ENCODE results near the gene CIB4. TPM values are rescaled to one million over a fixed set of nuclear protein-coding genes. Genes with fewer than 3 reads are reported as not detected.

Gene CIB4
- total and polyA plus RNA-seq, 2 experiments from 2014 or later, result not detected

DNA sequence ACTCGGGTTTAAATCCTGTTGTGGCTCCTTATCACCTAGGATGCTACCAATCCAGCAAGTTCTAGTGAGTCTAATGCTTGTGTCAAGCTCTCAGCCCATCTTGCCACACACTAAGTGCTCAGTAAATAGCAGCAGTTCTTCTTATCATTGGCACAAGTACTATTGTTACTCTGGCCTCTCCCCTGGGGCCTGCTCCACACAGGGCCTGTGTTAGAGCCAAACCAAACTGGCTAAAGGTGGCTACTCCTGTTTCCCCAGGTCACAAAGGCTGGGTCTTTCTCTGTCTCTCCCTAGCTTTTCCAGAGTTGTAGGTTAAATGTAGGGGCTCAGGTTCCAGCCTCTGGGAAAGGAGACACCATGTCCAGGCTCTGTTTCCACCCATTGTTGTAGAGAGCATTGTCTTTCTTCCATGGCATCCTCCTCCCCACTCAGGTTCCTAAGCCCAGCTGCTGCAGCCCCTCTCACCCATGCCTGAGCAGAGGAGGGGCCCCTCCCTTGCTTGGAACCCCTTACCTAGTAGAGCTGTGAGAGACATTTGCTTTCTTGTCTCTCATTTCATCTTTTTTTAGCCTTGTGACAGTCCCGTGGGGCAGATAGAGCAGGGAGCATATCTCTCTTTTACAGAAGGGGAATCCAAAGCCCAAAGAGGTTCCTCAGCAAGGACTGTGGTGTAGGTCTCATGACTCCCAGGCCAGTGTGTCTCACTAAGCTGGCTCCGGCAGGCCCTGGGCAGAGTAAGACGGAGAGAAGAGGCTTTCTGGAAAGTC lies 106.9 kb downstream of the CIB4 start:
- TF ChIP-seq EZH2phosphoT487 (IDR thresholded peaks at IDR 0.05; ENCODE audit: low read depth, severe bottlenecking, unreplicated experiment) (no peak), CTCF (IDR thresholded peaks at IDR 0.05; ENCODE audit: poor library complexity) (no peak), EZH2 (IDR thresholded peaks at IDR 0.05; ENCODE audit: borderline replicate concordance) (no peak)
- H3K9me2 ChIP-seq (replicated peaks; ENCODE audit: insufficient read depth), result no peaks in the 10 kb centered on the region
- no peaks in the 10 kb centered on the region for H3K36me3 ChIP-seq (replicated peaks; ENCODE audit: insufficient read depth, low read depth)
- H3K4me1 ChIP-seq (ENCODE audit: insufficient read depth), result no peaks in the 10 kb centered on the region
- no peak overlapping the region for H3K27ac ChIP-seq
- H3K27me3 ChIP-seq, result no peaks in the 10 kb centered on the region
- H3K79me2 ChIP-seq, result no peaks in the 10 kb centered on the region
- no peaks in the 10 kb centered on the region for H3K9me3 ChIP-seq (ENCODE audit: low read depth)
- H4K20me1 ChIP-seq (ENCODE audit: insufficient read depth, poor library complexity, severe bottlenecking), result no peaks in the 10 kb centered on the region
- H2AFZ ChIP-seq, result no peak overlapping the region
- no peak overlapping the region for H3K4me3 ChIP-seq
- no peak for DNase-seq (ENCODE audit: low spot score)
- H3K4me2 ChIP-seq, result no peak overlapping the region
- WGBS (ENCODE audit: low lambda C conversion rate, missing lambda C conversion rate), result 78% methylated on average over 4 of the region's 4 CpGs

- TF ChIP-seq CTCF (IDR thresholded peaks at IDR 0.05; ENCODE audit: poor library complexity) (no peak), EZH2 (IDR thresholded peaks at IDR 0.05; ENCODE audit: borderline replicate concordance) (no peak), EZH2phosphoT487 (IDR thresholded peaks at IDR 0.05; ENCODE audit: low read depth, severe bottlenecking, unreplicated experiment) (no peak)
- H4K20me1 ChIP-seq (ENCODE audit: insufficient read depth, poor library complexity, severe bottlenecking), result no peaks in the 10 kb centered on the region
- H3K27me3 ChIP-seq, result no peaks in the 10 kb centered on the region
- H3K4me1 ChIP-seq (ENCODE audit: insufficient read depth), result no peaks in the 10 kb centered on the region
- no peaks in the 10 kb centered on the region for H3K36me3 ChIP-seq (replicated peaks; ENCODE audit: insufficient read depth, low read depth)
- no peak overlapping the region for H3K4me2 ChIP-seq
- DNase-seq (ENCODE audit: low spot score), result no peak
- no peaks in the 10 kb centered on the region for H3K9me3 ChIP-seq (ENCODE audit: low read depth)
- H3K4me3 ChIP-seq, result no peak overlapping the region
- H3K27ac ChIP-seq, result no peak overlapping the region
- no peaks in the 10 kb centered on the region for H3K79me2 ChIP-seq
- WGBS (ENCODE audit: low lambda C conversion rate, missing lambda C conversion rate), result 88% methylated on average over 7 of the region's 7 CpGs
- H2AFZ ChIP-seq, result no peak overlapping the region
- H3K9me2 ChIP-seq (replicated peaks; ENCODE audit: insufficient read depth), result no peaks in the 10 kb centered on the region
Observed at GRCh38 chr2:26533661-26534060, 107.5 kb downstream of the CIB4 start.

- 81% methylated on average over 12 of the region's 12 CpGs for WGBS (ENCODE audit: low lambda C conversion rate, missing lambda C conversion rate)
- H3K79me2 ChIP-seq, result no peaks in the 10 kb centered on the region
- DNase-seq (ENCODE audit: low spot score), result no peak
- H3K4me2 ChIP-seq, result no peak overlapping the region
- H3K4me3 ChIP-seq, result no peak overlapping the region
- no peaks in the 10 kb centered on the region for H3K9me2 ChIP-seq (replicated peaks; ENCODE audit: insufficient read depth)
- TF ChIP-seq EZH2 (IDR thresholded peaks at IDR 0.05; ENCODE audit: borderline replicate concordance) (no peak), EZH2phosphoT487 (IDR thresholded peaks at IDR 0.05; ENCODE audit: low read depth, severe bottlenecking, unreplicated experiment) (no peak), CTCF (IDR thresholded peaks at IDR 0.05; ENCODE audit: poor library complexity) (no peak)
- H3K9me3 ChIP-seq (ENCODE audit: low read depth), result no peaks in the 10 kb centered on the region
- no peaks in the 10 kb centered on the region for H3K27me3 ChIP-seq
- no peaks in the 10 kb centered on the region for H3K4me1 ChIP-seq (ENCODE audit: insufficient read depth)
- H4K20me1 ChIP-seq (ENCODE audit: insufficient read depth, poor library complexity, severe bottlenecking), result no peaks in the 10 kb centered on the region
- no peaks in the 10 kb centered on the region for H3K36me3 ChIP-seq (replicated peaks; ENCODE audit: insufficient read depth, low read depth)
- no peak overlapping the region for H2AFZ ChIP-seq
- no peak overlapping the region for H3K27ac ChIP-seq
Observed at GRCh38 chr2:26532301-26533250, 108.6 kb downstream of the CIB4 start.

Small RNA genes within 50 kb of the gene (small RNA-seq; reads per million reads assigned to genes)
- not detected for gene AC015977.1

Other genes starting within 250 kb of the CIB4 start
- not detected in 2 replicates for gene DRC1, start 239.4 kb downstream of the CIB4 start, total RNA-seq
- gene DRC1, start 239.4 kb downstream of the CIB4 start, polyA plus RNA-seq, result 0.06 TPM in 1 of 2 replicates, not detected in the other
- gene OTOF, start 163.2 kb downstream of the CIB4 start, total RNA-seq, result 0.10 TPM in 1 of 2 replicates, not detected in the other
- 0.33 TPM in 1 of 2 replicates, not detected in the other for gene OTOF, start 163.2 kb downstream of the CIB4 start, polyA plus RNA-seq
- gene KCNK3, start 51.4 kb upstream of the CIB4 start, total RNA-seq, result 9.4 and 10.5 TPM in 2 replicates
- 8.2 and 9.0 TPM in 2 replicates for gene KCNK3, start 51.4 kb upstream of the CIB4 start, polyA plus RNA-seq
- gene SLC35F6, start 122.9 kb upstream of the CIB4 start, total RNA-seq, result 30.2 and 40.7 TPM in 2 replicates
- gene SLC35F6, start 122.9 kb upstream of the CIB4 start, polyA plus RNA-seq, result 16.6 and 18.3 TPM in 2 replicates
- 1.7 and 3.1 TPM in 2 replicates for gene CENPA, start 144.7 kb upstream of the CIB4 start, total RNA-seq
- gene CENPA, start 144.7 kb upstream of the CIB4 start, polyA plus RNA-seq, result 5.5 and 5.6 TPM in 2 replicates
- 0.48 and 0.63 TPM in 2 replicates for gene DPYSL5, start 206.8 kb upstream of the CIB4 start, total RNA-seq
- 0.21 and 0.99 TPM in 2 replicates for gene DPYSL5, start 206.8 kb upstream of the CIB4 start, polyA plus RNA-seq

Data from hepatocyte (in vitro differentiated cells).